HEK293 (cell line): Measurements from ENCODE around the gene ATP8A1.

Experiments
- CTCF ChIA-PET: fragments of 350-600 bp; formaldehyde crosslinking; extraction: SDS; loops from one replicate; lab custom pipeline; 2021; ENCODE audit warnings: antibody characterized with exemption; lab: Yijun Ruan, JAX
- POLR2A ChIA-PET: fragments of 300-600 bp; formaldehyde crosslinking; extraction: SDS; loops from one replicate; lab custom pipeline; 2020; ENCODE audit warnings: antibody characterized with exemption, inconsistent platforms; lab: Yijun Ruan, JAX
- H3K27ac ChIP-seq: fragments of 200-500 bp; sonication (Bioruptor generic); 2 replicates; pipeline ENCODE4 v1.5.1; 2014; ENCODE audit warnings: low read depth, low read length, control low read depth, inconsistent platforms; ENCODE audit errors: extremely low read depth
- H3K36me3 ChIP-seq, 2 experiments: fragments of 200-500 bp in 1 of 2; sonication (Bioruptor generic) in 1 of 2; 1 replicate in 1 of 2; 2 replicates in 1 of 2; pipeline ENCODE4 v1.5.1; 2014 to 2017; ENCODE audit warnings: inconsistent platforms in 2 of 2, low read length in 2 of 2; ENCODE audit not compliant: control insufficient read depth in 2 of 2, insufficient read depth in 1 of 2
- H3K4me1 ChIP-seq: fragments of 200-500 bp; sonication (Bioruptor generic); 2 replicates; pipeline ENCODE4 v1.5.1; 2014; ENCODE audit warnings: mild to moderate bottlenecking, low read length, inconsistent platforms; ENCODE audit not compliant: control insufficient read depth, insufficient read depth
- H3K4me3 ChIP-seq: 2 replicates; pipeline ENCODE4 v1.5.1; 2011; ENCODE audit warnings: low read depth, mild to moderate bottlenecking, control low read depth, low read length, moderate library complexity
- H3K9me3 ChIP-seq: fragments of 200-500 bp; sonication (Bioruptor generic); 2 replicates; pipeline ENCODE4 v1.5.1; 2014; ENCODE audit warnings: low read depth, low read length, inconsistent platforms; ENCODE audit not compliant: control insufficient read depth, insufficient read depth
- ELK4 ChIP-seq: IDR thresholded peaks from 2 replicates; pipeline ENCODE4 v1.6.1; 2011; ENCODE audit warnings: mild to moderate bottlenecking, low read depth, low read length, borderline replicate concordance
- GFI1B ChIP-seq: fragments of 450-650 bp; formaldehyde crosslinking; IDR thresholded peaks from 2 replicates; pipeline ENCODE4 v1.5.1; 2016; ENCODE audit warnings: missing biosample characterization, missing genetic modification characterization
- HOXC10 ChIP-seq: sonication (generic); formaldehyde crosslinking; IDR thresholded peaks from 2 replicates; pipeline ENCODE4 v1.8.1; 2023; ENCODE audit warnings: mild to moderate bottlenecking, missing genetic modification reagents
- PRDM6 ChIP-seq: fragments of 450-650 bp; formaldehyde crosslinking; IDR thresholded peaks from 2 replicates; pipeline ENCODE4 v1.5.1; 2017; ENCODE audit warnings: missing biosample characterization, missing genetic modification characterization
- REPIN1 ChIP-seq: fragments of 450-650 bp; formaldehyde crosslinking; IDR thresholded peaks from 2 replicates; pipeline ENCODE4 v1.5.1; 2017; ENCODE audit warnings: missing biosample characterization, missing genetic modification characterization, low read depth
- SCRT1 ChIP-seq: fragments of 450-650 bp; formaldehyde crosslinking; IDR thresholded peaks from 2 replicates; pipeline ENCODE4 v1.5.1; 2016; ENCODE audit warnings: missing biosample characterization, missing genetic modification characterization, borderline replicate concordance
- SP3 ChIP-seq: fragments of 450-650 bp; formaldehyde crosslinking; IDR thresholded peaks from 2 replicates; pipeline ENCODE4 v1.5.1; 2016; ENCODE audit warnings: missing biosample characterization, missing genetic modification characterization
- ZBTB17 ChIP-seq: fragments of 450-650 bp; formaldehyde crosslinking; IDR thresholded peaks from 2 replicates; pipeline ENCODE4 v1.5.1; 2016; ENCODE audit warnings: missing biosample characterization, missing genetic modification characterization
- ZFP3 ChIP-seq: fragments of 450-650 bp; formaldehyde crosslinking; IDR thresholded peaks from 2 replicates; pipeline ENCODE4 v1.5.1; 2016; ENCODE audit warnings: low read depth, missing biosample characterization, missing genetic modification characterization
- ZNF138 ChIP-seq: fragments of 450-650 bp; formaldehyde crosslinking; IDR thresholded peaks from 2 replicates; pipeline ENCODE4 v1.5.1; 2016; ENCODE audit warnings: missing biosample characterization, missing genetic modification characterization, borderline replicate concordance
- ZNF174 ChIP-seq: fragments of 450-650 bp; formaldehyde crosslinking; IDR thresholded peaks from 2 replicates; pipeline ENCODE4 v1.5.0; 2017; ENCODE audit warnings: missing biosample characterization, mild to moderate bottlenecking, missing genetic modification characterization
- ZNF184 ChIP-seq: fragments of 450-650 bp; IDR thresholded peaks from 2 replicates; pipeline ENCODE4 v1.5.1; 2018; ENCODE audit warnings: missing biosample characterization, mild to moderate bottlenecking, missing genetic modification characterization
- ZNF266 ChIP-seq: fragments of 450-650 bp; formaldehyde crosslinking; IDR thresholded peaks from 2 replicates; pipeline ENCODE4 v1.5.1; 2016; ENCODE audit warnings: missing biosample characterization, missing genetic modification characterization, low read depth
- ZNF292 ChIP-seq: fragments of 450-650 bp; formaldehyde crosslinking; IDR thresholded peaks from 2 replicates; pipeline ENCODE4 v1.5.1; 2016; ENCODE audit warnings: low read depth, missing biosample characterization, missing genetic modification characterization, borderline replicate concordance
- ZNF391 ChIP-seq: fragments of 450-650 bp; formaldehyde crosslinking; IDR thresholded peaks from 2 replicates; pipeline ENCODE4 v1.5.1; 2016; ENCODE audit warnings: low read depth, missing biosample characterization, missing genetic modification characterization, borderline replicate concordance
- ZNF416 ChIP-seq: fragments of 450-650 bp; formaldehyde crosslinking; IDR thresholded peaks from 2 replicates; pipeline ENCODE4 v1.5.1; 2016; ENCODE audit warnings: missing biosample characterization, missing genetic modification characterization
- ZNF501 ChIP-seq: fragments of 450-650 bp; formaldehyde crosslinking; IDR thresholded peaks from 2 replicates; pipeline ENCODE4 v1.5.1; 2016; ENCODE audit warnings: missing biosample characterization, missing genetic modification characterization
- ZNF654 ChIP-seq: fragments of 450-650 bp; formaldehyde crosslinking; IDR thresholded peaks from 2 replicates; pipeline ENCODE4 v1.5.1; 2016; ENCODE audit warnings: low read depth, missing biosample characterization, missing genetic modification characterization
- ZSCAN4 ChIP-seq: fragments of 450-650 bp; formaldehyde crosslinking; IDR thresholded peaks from 2 replicates; pipeline ENCODE4 v1.5.1; 2017; ENCODE audit warnings: missing biosample characterization, missing genetic modification characterization
- TF ChIP-seq, protein P1 (sequence below): fragments of 450-650 bp; formaldehyde crosslinking; conservative IDR thresholded peaks from 2 replicates; pipeline ENCODE4 v1.5.1; 2016; ENCODE audit warnings: low read depth, missing biosample characterization, missing genetic modification characterization

Gene ATP8A1

GRCh38 chr4:42398871-42399331 lies 258.0 kb downstream of the ATP8A1 start:
- H3K4me1 ChIP-seq: no peaks in the 10 kb centered on the region
- H3K36me3 ChIP-seq: no peaks in the 10 kb centered on the region
- CTCF ChIA-PET: no interaction called here
- H3K4me3 ChIP-seq: no peak overlapping the region
- no peak overlapping the region for H3K27ac ChIP-seq
- POLR2A ChIA-PET: no interaction called here
- no peaks in the 10 kb centered on the region for H3K9me3 ChIP-seq
- TF ChIP-seq GFI1B (tag by site-specific recombination) (no peak), ZBTB17 (tag by site-specific recombination) (no peak), ZNF416 (no peak), ZNF266 (tag by site-specific recombination) (no peak), ZNF654 (tag by site-specific recombination) (no peak), ZNF391 (no peak), ZNF501 (tag by site-specific recombination) (no peak), REPIN1 (tag by site-specific recombination) (no peak), ZFP3 (no peak), SCRT1 (tag by site-specific recombination) (no peak), SP3 (tag by site-specific recombination) (no peak), ZNF292 (tag by site-specific recombination) (no peak), ELK4 (no peak), ZNF138 (tag by site-specific recombination) (no peak), ZNF184 (no peak), ZSCAN4 (tag by site-specific recombination) (no peak), HOXC10 (CRISPR knock-in tag) (no peak), ZNF174 (tag by site-specific recombination) (no peak), PRDM6 (tag by site-specific recombination) (no peak)
- TF ChIP-seq, protein P1, sequence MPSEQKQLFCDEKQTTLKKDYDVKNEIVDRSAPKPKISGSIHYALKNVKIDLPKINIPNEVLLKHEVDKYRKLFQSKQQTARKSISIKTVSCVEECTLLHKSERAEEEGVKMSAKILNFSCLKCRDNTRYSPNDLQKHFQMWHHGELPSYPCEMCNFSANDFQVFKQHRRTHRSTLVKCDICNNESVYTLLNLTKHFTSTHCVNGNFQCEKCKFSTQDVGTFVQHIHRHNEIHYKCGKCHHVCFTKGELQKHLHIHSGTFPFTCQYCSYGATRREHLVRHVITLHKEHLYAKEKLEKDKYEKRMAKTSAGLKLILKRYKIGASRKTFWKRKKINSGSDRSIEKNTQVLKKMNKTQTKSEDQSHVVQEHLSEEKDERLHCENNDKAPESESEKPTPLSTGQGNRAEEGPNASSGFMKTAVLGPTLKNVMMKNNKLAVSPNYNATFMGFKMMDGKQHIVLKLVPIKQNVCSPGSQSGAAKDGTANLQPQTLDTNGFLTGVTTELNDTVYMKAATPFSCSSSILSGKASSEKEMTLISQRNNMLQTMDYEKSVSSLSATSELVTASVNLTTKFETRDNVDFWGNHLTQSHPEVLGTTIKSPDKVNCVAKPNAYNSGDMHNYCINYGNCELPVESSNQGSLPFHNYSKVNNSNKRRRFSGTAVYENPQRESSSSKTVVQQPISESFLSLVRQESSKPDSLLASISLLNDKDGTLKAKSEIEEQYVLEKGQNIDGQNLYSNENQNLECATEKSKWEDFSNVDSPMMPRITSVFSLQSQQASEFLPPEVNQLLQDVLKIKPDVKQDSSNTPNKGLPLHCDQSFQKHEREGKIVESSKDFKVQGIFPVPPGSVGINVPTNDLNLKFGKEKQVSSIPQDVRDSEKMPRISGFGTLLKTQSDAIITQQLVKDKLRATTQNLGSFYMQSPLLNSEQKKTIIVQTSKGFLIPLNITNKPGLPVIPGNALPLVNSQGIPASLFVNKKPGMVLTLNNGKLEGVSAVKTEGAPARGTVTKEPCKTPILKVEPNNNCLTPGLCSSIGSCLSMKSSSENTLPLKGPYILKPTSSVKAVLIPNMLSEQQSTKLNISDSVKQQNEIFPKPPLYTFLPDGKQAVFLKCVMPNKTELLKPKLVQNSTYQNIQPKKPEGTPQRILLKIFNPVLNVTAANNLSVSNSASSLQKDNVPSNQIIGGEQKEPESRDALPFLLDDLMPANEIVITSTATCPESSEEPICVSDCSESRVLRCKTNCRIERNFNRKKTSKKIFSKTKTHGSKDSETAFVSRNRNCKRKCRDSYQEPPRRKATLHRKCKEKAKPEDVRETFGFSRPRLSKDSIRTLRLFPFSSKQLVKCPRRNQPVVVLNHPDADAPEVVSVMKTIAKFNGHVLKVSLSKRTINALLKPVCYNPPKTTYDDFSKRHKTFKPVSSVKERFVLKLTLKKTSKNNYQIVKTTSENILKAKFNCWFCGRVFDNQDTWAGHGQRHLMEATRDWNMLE: no peak
